PC-9 (cell line): Measurements from ENCODE around the gene DBP. TPM values are rescaled to one million over a fixed set of nuclear protein-coding genes. Genes with fewer than 3 reads are reported as not detected.
"Not testable (repeated sequence)": the region's sequence is repeated elsewhere in the genome, so short reads cannot be mapped to it uniquely, and the experiment has no call there.

Experiments used
- BruUV-seq: library from RNA; stranded (reverse); fragments of 400-500 nt; replicated peaks from 2 replicates; lab custom pipeline; 2021; lab: Mats Ljungman, UMichigan
- CTCF ChIA-PET: fragments of 300-600 bp; sonication (Branson Sonifier 250); formaldehyde crosslinking; loops from one replicate; lab custom pipeline; 2022; ENCODE audit warnings: antibody characterized with exemption; lab: Charles Lee
- POLR2A ChIA-PET: fragments of 300-600 bp; sonication (Branson Sonifier 250); formaldehyde crosslinking; loops from one replicate; lab custom pipeline; 2022; ENCODE audit warnings: antibody characterized with exemption; ENCODE audit not compliant: unreplicated experiment; lab: Charles Lee
- DNase-seq, 2 experiments: peaks; one replicate each; pipeline versions ENCODE4 v3.0.0 to v3.0.0-alpha.2; 2015 to 2022; ENCODE audit warnings: mixed read lengths in 1 of 2
- H2AFZ ChIP-seq: fragments of 200-600 bp; sonication (generic); 2 replicates; pipeline ENCODE4 v1.8.1; 2017; ENCODE audit warnings: antibody characterized with exemption
- H3F3A ChIP-seq: fragments of 200-600 bp; sonication (generic); 2 replicates; pipeline ENCODE4 v1.8.1; 2017; ENCODE audit warnings: antibody characterized with exemption, mild to moderate bottlenecking, low read depth; ENCODE audit not compliant: insufficient read depth
- H3K27ac ChIP-seq: fragments of 200-600 bp; sonication (generic); 2 replicates; pipeline ENCODE4 v1.6.1; 2016; ENCODE audit warnings: mixed run types
- H3K27me3 ChIP-seq: fragments of 200-600 bp; sonication (generic); 2 replicates; pipeline ENCODE4 v1.6.1; 2016; ENCODE audit warnings: low read depth, mixed run types; ENCODE audit not compliant: insufficient read depth
- H3K36me3 ChIP-seq: fragments of 200-600 bp; sonication (generic); 2 replicates; pipeline ENCODE4 v1.6.1; 2016; ENCODE audit warnings: low read depth, mixed run types
- H3K4me1 ChIP-seq: fragments of 200-600 bp; sonication (generic); replicated peaks from 2 replicates; pipeline ENCODE4 v1.6.1; 2016; ENCODE audit warnings: mixed run types; ENCODE audit not compliant: insufficient read depth
- H3K4me2 ChIP-seq: fragments of 200-600 bp; sonication (generic); 2 replicates; pipeline ENCODE4 v1.6.1; 2017; ENCODE audit warnings: mixed run types
- H3K4me3 ChIP-seq: fragments of 200-600 bp; sonication (generic); 2 replicates; pipeline ENCODE4 v1.6.1; 2016; ENCODE audit warnings: mixed run types
- H3K79me2 ChIP-seq: fragments of 200-600 bp; sonication (generic); 2 replicates; pipeline ENCODE4 v1.6.1; 2017; ENCODE audit warnings: low read depth, mixed run types
- H3K9me2 ChIP-seq: fragments of 200-600 bp; sonication (generic); 2 replicates; pipeline ENCODE4 v1.8.1; 2017; ENCODE audit warnings: mild to moderate bottlenecking; ENCODE audit not compliant: insufficient read depth
- H3K9me3 ChIP-seq: fragments of 200-600 bp; sonication (generic); 2 replicates; pipeline ENCODE4 v1.8.1; 2016; ENCODE audit warnings: low read depth; ENCODE audit not compliant: insufficient read depth
- H4K20me1 ChIP-seq: fragments of 200-600 bp; sonication (generic); 2 replicates; pipeline ENCODE4 v1.8.1; 2017; ENCODE audit not compliant: insufficient read depth
- CTCF ChIP-seq: fragments of 200-600 bp; sonication (generic); conservative IDR thresholded peaks from 2 replicates; pipeline ENCODE4 v1.6.1; 2017; ENCODE audit warnings: mixed run types, antibody characterized with exemption, mild to moderate bottlenecking, moderate library complexity
- EZH2 ChIP-seq: fragments of 200-600 bp; sonication (generic); IDR thresholded peaks from 2 replicates; pipeline ENCODE4 v1.8.0; 2017; ENCODE audit warnings: antibody characterized with exemption, low read depth
- intact Hi-C: fragments of 100-400 bp; cut with micrococcal nuclease; formaldehyde crosslinking; loops from one replicate; pipeline ENCODE4 v1.10.0; 2022; ENCODE audit not compliant: unreplicated experiment
- total RNA-seq: library from RNA; stranded (reverse); gene quantifications from 2 replicates; pipeline ENCODE4 v1.2.3, GENCODE V29; 2021

The DBP gene
- total RNA-seq, 1 experiment from 2014 or later = 48.2 TPM

- no peak for TF ChIP-seq EZH2
- no peak for TF ChIP-seq CTCF
- H3K36me3 ChIP-seq = no peaks in the 10 kb centered on the region
- H4K20me1 ChIP-seq = no peaks in the 10 kb centered on the region
- intact Hi-C loops = no loop called here
- no peaks in the 10 kb centered on the region for H3K79me2 ChIP-seq
- BruUV-seq = no TSS peak
- H2AFZ ChIP-seq = no peak overlapping the region
- peaks cover 24% of the 10 kb centered on the region for H3F3A ChIP-seq
- no peaks in the 10 kb centered on the region for H3K9me2 ChIP-seq
- H3K9me3 ChIP-seq = no peaks in the 10 kb centered on the region
- no peak for DNase-seq
- H3K4me2 ChIP-seq = no peak overlapping the region
- no peak overlapping the region for H3K27ac ChIP-seq
- no peaks in the 10 kb centered on the region for H3K27me3 ChIP-seq
- H3K4me3 ChIP-seq = no peak overlapping the region
- peaks cover 46% of the 10 kb centered on the region for H3K4me1 ChIP-seq
- ChIA-PET CTCF (no interaction called here), POLR2A (no interaction called here)
These were observed 43.4 kb upstream of the DBP start for GRCh38 chr19:48680436-48681126.

GRCh38 chr19:48680006-48680405 lies 42.8 kb upstream of the DBP start:
- H2AFZ ChIP-seq, DNase-seq, H3K36me3 ChIP-seq, H3K79me2 ChIP-seq, BruUV-seq, H3K27me3 ChIP-seq, H3K9me3 ChIP-seq, H3K4me3 ChIP-seq, H4K20me1 ChIP-seq, intact Hi-C loops, H3K4me2 ChIP-seq, CTCF ChIA-PET, POLR2A ChIA-PET, H3K9me2 ChIP-seq, H3K27ac ChIP-seq: not testable (repeated sequence)
- Histone ChIP-seq H3F3A (peaks cover 18% of the 10 kb centered on the region), H3K4me1 (peaks cover 40% of the 10 kb centered on the region)

GRCh38 chr19:48678201-48678600 lies 41.0 kb upstream of the DBP start:
- ChIA-PET POLR2A (interaction anchor here (0.6 kb wide), 1 partner anchor 17 kb away, joined by 7 read pairs; the partner anchor contains the start of gene FUT2), CTCF (interaction anchor here (1.3 kb wide), 1 partner anchor 60 kb away, joined by 4 read pairs; no protein-coding TSS in a partner anchor)
- Histone ChIP-seq H3K9me3 (no peaks in the 10 kb centered on the region), H3K4me3 (no peak overlapping the region), H3K4me2 (peak overlapping the region; percentile 25; the same call in 1 of the 2 replicates), H3K79me2 (no peaks in the 10 kb centered on the region), H3K27me3 (no peaks in the 10 kb centered on the region), H3K4me1 (peaks cover 32% of the 10 kb centered on the region), H3K36me3 (no peaks in the 10 kb centered on the region), H4K20me1 (no peaks in the 10 kb centered on the region), H2AFZ (no peak overlapping the region), H3K9me2 (no peaks in the 10 kb centered on the region), H3F3A (peaks cover 16% of the 10 kb centered on the region; the same call in 1 of the 2 replicates), H3K27ac (peak overlapping the region; percentile 49)
- intact Hi-C loops = loop anchor here (5.0 kb wide), 1 partner anchor 59 kb away; no protein-coding TSS in a partner anchor
- BruUV-seq = no TSS peak
- DNase-seq = peak; percentile 59 to 66
- no peak for TF ChIP-seq CTCF
- no peak for TF ChIP-seq EZH2
